ENCODE results near the gene IER5. TPM values are rescaled to one million over a fixed set of nuclear protein-coding genes. Genes with fewer than 3 reads are reported as not detected.
"Not testable (repeated sequence)": the region's sequence is repeated elsewhere in the genome, so short reads cannot be mapped to it uniquely, and the experiment has no call there.

IER5 gene
- polyA plus RNA-seq, 2 of the 4 experiments (the other 2 are of a cell fraction), result 26.8 to 40.2 TPM

- POLR2A ChIA-PET, result no interaction called here
- Histone ChIP-seq H3K4me3 (no peak overlapping the region), H3K27ac (no peak overlapping the region), H3K4me2 (no peak overlapping the region), H3K9me3 (no peaks in the 10 kb centered on the region; the same call in 2 of the 3 replicates), H3K4me1 (no peaks in the 10 kb centered on the region)
- FAIRE-seq (no peak), DNase-seq (ENCODE audit: low read depth in 1 of 2, low spot score in 1 of 2) (no peak), ATAC-seq (no peak)
- TF ChIP-seq EHF (CRISPR knock-in tag; IDR thresholded peaks at IDR 0.05) (no peak), RNF2 (IDR thresholded peaks at IDR 0.05; ENCODE audit: borderline replicate concordance, low read depth) (no peak)
- CTCF ChIA-PET, result interaction anchor here (0.9 to 1.0 kb wide), 2 partner anchors 85 to 194 kb away, joined by 3 read pairs; no protein-coding TSS in a partner anchor
- WGBS (ENCODE audit: missing lambda C conversion rate), result 76% methylated on average over 3 of the region's 3 CpGs
Observed at GRCh38 chr1:181057079-181057478, 31.4 kb upstream of the IER5 start.

- no peak for ATAC-seq
- DNase-seq (ENCODE audit: low read depth in 1 of 2, low spot score in 1 of 2), result no peak
- TF ChIP-seq RFX5 (IDR thresholded peaks at IDR 0.05), result no peak
- TF ChIP-seq CBX8 (IDR thresholded peaks at IDR 0.05), result no peak
- FAIRE-seq, result no peak
- Histone ChIP-seq H3K4me1 (no peaks in the 10 kb centered on the region), H3K4me3 (no peak overlapping the region), H3K27ac (no peak overlapping the region), H3K4me2 (no peak overlapping the region), H3K9me3 (no peaks in the 10 kb centered on the region; the same call in 2 of the 3 replicates)
- CTCF ChIA-PET, result interaction anchor here (0.6 to 1.6 kb wide), 5 partner anchors 9 to 27 kb away, joined by 3 to 6 read pairs (median 3); no protein-coding TSS in a partner anchor
- POLR2A ChIA-PET, result no interaction called here
Observed at GRCh38 chr1:181059435-181059834, 29.1 kb upstream of the IER5 start.

GRCh38 chr1:181060066-181060465 lies 28.4 kb upstream of the IER5 start:
- Histone ChIP-seq H3K4me1 (no peaks in the 10 kb centered on the region), H3K9me3 (no peaks in the 10 kb centered on the region; the same call in 2 of the 3 replicates), H3K4me2 (no peak overlapping the region), H3K4me3 (no peak overlapping the region), H3K27ac (no peak overlapping the region)
- TF ChIP-seq FOXS1 (CRISPR knock-in tag; IDR thresholded peaks at IDR 0.05) (no peak), MYC (IDR thresholded peaks at IDR 0.05; ENCODE audit: borderline replicate concordance, low read length) (no peak), ELK1 (IDR thresholded peaks at IDR 0.05; ENCODE audit: low read depth, low read length) (no peak), HMGXB4 (CRISPR knock-in tag; IDR thresholded peaks at IDR 0.05; ENCODE audit: borderline replicate concordance) (no peak), SREBF2 (IDR thresholded peaks at IDR 0.05) (no peak), TFCP2L1 (CRISPR knock-in tag; IDR thresholded peaks at IDR 0.05) (no peak), NPAS2 (CRISPR knock-in tag; IDR thresholded peaks at IDR 0.05; ENCODE audit: borderline replicate concordance) (no peak), HDAC2 (IDR thresholded peaks at IDR 0.05) (no peak), CHD4 (IDR thresholded peaks at IDR 0.05; ENCODE audit: borderline replicate concordance) (no peak)
- ATAC-seq, result no peak
- DNase-seq (ENCODE audit: low read depth in 1 of 2, low spot score in 1 of 2), result no peak
- ChIA-PET CTCF (interaction anchor here (1.2 kb wide), 1 partner anchor 26 kb away, joined by 3 read pairs; no protein-coding TSS in a partner anchor), POLR2A (no interaction called here)
- 95% methylated on average over 1 of the region's 1 CpG for WGBS (ENCODE audit: missing lambda C conversion rate)
- FAIRE-seq, result no peak

- H3K4me2 ChIP-seq; DNase-seq (ENCODE audit: low read depth in 1 of 2, low spot score in 1 of 2); POLR2A ChIA-PET; ATAC-seq; H3K9me3 ChIP-seq; H3K4me1 ChIP-seq; H3K27ac ChIP-seq; CTCF ChIA-PET; FAIRE-seq; H3K4me3 ChIP-seq: not testable (repeated sequence)
- 95% methylated on average over 4 of the region's 4 CpGs for WGBS (ENCODE audit: missing lambda C conversion rate)
Observed at GRCh38 chr1:181060947-181061346, 27.6 kb upstream of the IER5 start.

GRCh38 chr1:181061487-181061886 lies 27.0 kb upstream of the IER5 start:
- Histone ChIP-seq H3K4me1 (no peaks in the 10 kb centered on the region), H3K4me2 (no peak overlapping the region), H3K4me3 (no peak overlapping the region), H3K9me3 (no peaks in the 10 kb centered on the region; the same call in 2 of the 3 replicates), H3K27ac (no peak overlapping the region)
- ATAC-seq (no peak), FAIRE-seq (no peak), DNase-seq (ENCODE audit: low read depth in 1 of 2, low spot score in 1 of 2) (no peak)
- TF ChIP-seq NPAS2 (CRISPR knock-in tag; IDR thresholded peaks at IDR 0.05; ENCODE audit: borderline replicate concordance) (no peak), USF2 (IDR thresholded peaks at IDR 0.05) (no peak), NR3C1 (IDR thresholded peaks at IDR 0.05) (no peak), CHD2 (IDR thresholded peaks at IDR 0.05; ENCODE audit: low read length, partially characterized antibody) (no peak), HEYL (CRISPR knock-in tag; IDR thresholded peaks at IDR 0.05) (no peak)
- POLR2A ChIA-PET, result no interaction called here
- WGBS (ENCODE audit: missing lambda C conversion rate), result 50% methylated on average over 2 of the region's 2 CpGs
- CTCF ChIA-PET, result interaction anchor here (0.9 to 1.6 kb wide), 4 partner anchors 18 to 81 kb away, joined by 3 to 7 read pairs (median 4); no protein-coding TSS in a partner anchor
